Measurements from ENCODE around the gene MELTF. TPM values are rescaled to one million over a fixed set of nuclear protein-coding genes. Genes with fewer than 3 reads are reported as not detected.

Gene MELTF
- total RNA-seq, 4 donors from 2014 or later, result 3.0 to 20.6 (median 10.3) TPM

DNA sequence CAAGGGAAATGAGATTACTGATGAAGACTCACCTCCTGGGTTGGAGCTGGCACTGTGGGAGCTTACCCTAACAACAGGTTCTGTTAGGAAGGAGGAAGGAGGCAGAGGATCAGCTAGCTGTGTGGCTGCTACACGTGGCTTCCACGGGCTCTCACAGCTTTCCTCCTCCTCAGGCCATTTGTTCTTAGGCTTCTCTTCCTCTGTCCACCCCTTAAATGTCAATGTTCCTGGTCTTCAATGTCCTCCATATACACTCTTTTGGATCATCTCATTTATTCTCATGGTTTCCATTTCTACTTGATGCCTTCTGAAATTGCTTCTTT lies 66.0 kb downstream of the MELTF start:
- Histone ChIP-seq H3K27ac (peak overlapping the region; percentile 81 to 86 (median 84)), H3K4me3 (no peak overlapping the region), H3K27me3 (no peaks in the 10 kb centered on the region), H3K4me1 (peaks cover 9 to 76% (median 29%) of the 10 kb centered on the region in 4 donors), H3K9me3 (no peaks in the 10 kb centered on the region), H3K36me3 (no peaks in the 10 kb centered on the region)
- in situ Hi-C loops (cut with MboI; ENCODE audit: low pct_ligation_motif_present in 1 of 4, low pct_unique_long_range_greater_than_20kb in 1 of 4, low sequenced_read_pairs in 3 of 4) (loop anchor here in 2 of 4 donors (25.0 kb wide), 2 partner anchors 126 to 351 kb away; no protein-coding TSS in a partner anchor), intact Hi-C loops (cut with DNase I; ENCODE audit: low total_unique reads) (no loop called here)
- 74 to 83% methylated on average over 2 of the region's 2 CpGs for WGBS, 2 donors (ENCODE audit: low coverage in 1 of 2)
- no peak for DNase-seq
- TF ChIP-seq, protein P1, sequence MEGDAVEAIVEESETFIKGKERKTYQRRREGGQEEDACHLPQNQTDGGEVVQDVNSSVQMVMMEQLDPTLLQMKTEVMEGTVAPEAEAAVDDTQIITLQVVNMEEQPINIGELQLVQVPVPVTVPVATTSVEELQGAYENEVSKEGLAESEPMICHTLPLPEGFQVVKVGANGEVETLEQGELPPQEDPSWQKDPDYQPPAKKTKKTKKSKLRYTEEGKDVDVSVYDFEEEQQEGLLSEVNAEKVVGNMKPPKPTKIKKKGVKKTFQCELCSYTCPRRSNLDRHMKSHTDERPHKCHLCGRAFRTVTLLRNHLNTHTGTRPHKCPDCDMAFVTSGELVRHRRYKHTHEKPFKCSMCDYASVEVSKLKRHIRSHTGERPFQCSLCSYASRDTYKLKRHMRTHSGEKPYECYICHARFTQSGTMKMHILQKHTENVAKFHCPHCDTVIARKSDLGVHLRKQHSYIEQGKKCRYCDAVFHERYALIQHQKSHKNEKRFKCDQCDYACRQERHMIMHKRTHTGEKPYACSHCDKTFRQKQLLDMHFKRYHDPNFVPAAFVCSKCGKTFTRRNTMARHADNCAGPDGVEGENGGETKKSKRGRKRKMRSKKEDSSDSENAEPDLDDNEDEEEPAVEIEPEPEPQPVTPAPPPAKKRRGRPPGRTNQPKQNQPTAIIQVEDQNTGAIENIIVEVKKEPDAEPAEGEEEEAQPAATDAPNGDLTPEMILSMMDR (IDR thresholded peaks at IDR 0.05), result no peak
- TF ChIP-seq POLR2AphosphoS5 (IDR thresholded peaks at IDR 0.05), result no peak
- TF ChIP-seq EP300 (IDR thresholded peaks at IDR 0.05; ENCODE audit: low read depth), result no peak
- no peak for TF ChIP-seq POLR2A (IDR thresholded peaks at IDR 0.05)

DNA sequence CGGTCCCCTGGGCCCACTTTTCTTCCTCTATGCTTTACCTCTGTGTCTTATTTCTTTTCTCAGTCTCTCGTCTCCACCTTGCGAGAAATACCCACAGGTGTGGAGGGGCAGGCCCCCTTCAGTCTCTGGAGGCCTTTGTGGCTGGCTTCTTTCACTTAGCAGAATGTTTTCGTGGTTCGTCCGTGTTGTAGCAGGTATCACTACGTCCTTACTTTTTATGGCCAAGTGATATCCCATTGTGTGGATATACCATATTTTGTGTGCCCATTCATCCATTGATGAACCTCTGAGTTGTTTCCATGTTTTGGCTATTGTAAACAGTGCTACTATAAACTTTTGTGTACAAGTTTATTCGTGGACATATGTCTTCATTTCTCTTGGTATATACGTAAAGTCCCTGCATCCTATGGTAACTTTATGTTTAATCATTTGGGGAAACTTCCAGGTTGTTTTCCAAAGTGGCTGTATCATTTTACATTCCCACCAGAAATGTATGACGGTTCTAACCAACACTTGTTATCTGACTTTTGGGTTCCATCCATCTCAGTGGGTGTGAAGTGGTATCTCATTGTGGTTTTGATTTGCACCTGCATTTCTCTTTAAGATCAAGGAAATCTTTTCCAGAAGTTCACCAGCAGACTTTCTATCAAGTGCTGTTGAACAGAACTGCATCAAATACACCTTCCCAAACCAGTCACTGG lies 66.5 kb downstream of the MELTF start:
- Histone ChIP-seq H3K4me3 (no peak overlapping the region), H3K27me3 (no peaks in the 10 kb centered on the region), H3K4me1 (peaks cover 6 to 75% (median 28%) of the 10 kb centered on the region in 4 donors), H3K9me3 (no peaks in the 10 kb centered on the region), H3K27ac (peak overlapping the region; percentile 81 to 86 (median 84)), H3K36me3 (no peaks in the 10 kb centered on the region)
- no peak for TF ChIP-seq POLR2AphosphoS5 (IDR thresholded peaks at IDR 0.05)
- TF ChIP-seq, protein P1 (IDR thresholded peaks at IDR 0.05), result no peak
- no peak for TF ChIP-seq POLR2A (IDR thresholded peaks at IDR 0.05)
- TF ChIP-seq EP300 (IDR thresholded peaks at IDR 0.05; ENCODE audit: low read depth), result no peak
- intact Hi-C loops (cut with DNase I; ENCODE audit: low total_unique reads) (no loop called here), in situ Hi-C loops (cut with MboI; ENCODE audit: low pct_ligation_motif_present in 1 of 4, low pct_unique_long_range_greater_than_20kb in 1 of 4, low sequenced_read_pairs in 3 of 4) (loop anchor here in 2 of 4 donors (25.0 kb wide), 2 partner anchors 126 to 351 kb away; no protein-coding TSS in a partner anchor)
- WGBS, 2 donors (ENCODE audit: low coverage in 1 of 2), result 48 to 70% methylated on average over 6 to 10 of the region's 10 CpGs
- DNase-seq, result no peak

DNA sequence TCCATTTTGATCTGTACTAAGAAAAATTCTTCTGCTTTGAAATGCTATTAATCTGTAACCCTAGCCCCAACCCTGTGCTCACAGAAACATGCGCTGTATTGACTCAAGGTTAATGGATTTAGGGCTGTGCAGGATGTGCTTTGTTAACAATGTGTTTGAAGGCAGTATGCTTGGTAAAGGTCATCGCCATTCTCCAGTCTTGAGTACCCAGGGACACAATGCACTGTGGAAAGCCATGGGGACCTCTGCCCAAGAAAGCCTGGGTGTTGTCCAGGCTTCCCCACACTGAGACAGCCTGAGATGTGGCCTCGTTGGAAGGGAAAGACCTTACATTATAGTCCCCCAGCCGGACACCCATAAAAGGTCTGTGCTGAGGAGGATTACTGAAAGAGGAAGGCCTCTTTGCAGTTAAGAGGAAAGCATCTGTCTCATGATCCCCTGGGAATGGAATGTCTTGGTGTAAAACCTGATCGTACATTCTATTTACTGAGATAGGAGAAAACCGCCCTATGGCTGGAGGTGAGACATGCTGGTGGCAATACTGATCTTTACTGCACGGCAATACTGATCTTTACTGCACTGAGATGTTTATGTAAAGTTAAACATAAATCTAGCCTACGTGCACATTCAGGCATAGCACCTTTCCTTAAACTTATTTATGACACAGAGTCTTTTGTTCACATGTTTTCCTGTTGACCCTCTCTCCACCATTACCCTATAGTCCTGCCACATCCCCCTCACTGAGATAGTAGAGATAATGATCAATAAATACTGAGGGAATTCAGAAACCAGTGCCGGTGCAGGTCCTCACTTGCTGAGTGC lies 67.3 kb downstream of the MELTF start:
- intact Hi-C loops (cut with DNase I; ENCODE audit: low total_unique reads) (no loop called here), in situ Hi-C loops (cut with MboI; ENCODE audit: low pct_ligation_motif_present in 1 of 4, low pct_unique_long_range_greater_than_20kb in 1 of 4, low sequenced_read_pairs in 3 of 4) (loop anchor here in 2 of 4 donors (25.0 kb wide), 2 partner anchors 125 to 350 kb away; no protein-coding TSS in a partner anchor)
- WGBS, 2 donors (ENCODE audit: low coverage in 1 of 2), result 31 to 46% methylated on average over 2 to 9 of the region's 9 CpGs
- H3K27ac ChIP-seq, result peak overlapping the region; percentile 81 to 86 (median 84)
- no peaks in the 10 kb centered on the region for H3K9me3 ChIP-seq
- no peak for DNase-seq
- peak in 1 of 3 donors; percentile 30 for TF ChIP-seq POLR2AphosphoS5 (IDR thresholded peaks at IDR 0.05)
- TF ChIP-seq EP300 (IDR thresholded peaks at IDR 0.05; ENCODE audit: low read depth), result no peak
- peak; percentile 23 for TF ChIP-seq POLR2A (IDR thresholded peaks at IDR 0.05)
- TF ChIP-seq, protein P1 (IDR thresholded peaks at IDR 0.05), result peak in 1 of 5 experiments; percentile 16
- H3K36me3 ChIP-seq, result no peaks in the 10 kb centered on the region
- H3K4me1 ChIP-seq, result peaks cover 0 to 68% (median 22%) of the 10 kb centered on the region in 4 donors
- no peaks in the 10 kb centered on the region for H3K27me3 ChIP-seq
- H3K4me3 ChIP-seq, result no peak overlapping the region

DNA sequence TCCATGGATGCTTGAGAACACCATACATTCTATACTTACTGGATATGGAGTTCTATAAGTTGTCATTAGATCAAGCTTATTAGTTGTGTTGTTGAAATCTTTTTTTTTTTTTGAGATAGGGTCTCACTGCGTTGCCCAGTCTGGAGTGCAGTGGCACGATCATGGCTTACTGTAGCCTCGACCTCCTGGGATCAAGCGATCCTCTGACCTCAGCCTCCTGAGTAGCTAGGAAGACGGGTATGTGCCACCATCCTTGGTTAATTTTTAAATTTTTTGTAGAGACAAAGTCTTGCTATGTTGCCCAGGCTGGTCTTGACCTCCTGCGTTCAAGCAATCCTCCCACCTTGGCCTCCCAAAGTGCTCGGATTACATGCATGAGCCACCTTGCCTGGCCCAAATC lies 74.8 kb downstream of the MELTF start:
- in situ Hi-C loops (cut with MboI; ENCODE audit: low pct_ligation_motif_present in 1 of 4, low pct_unique_long_range_greater_than_20kb in 1 of 4, low sequenced_read_pairs in 3 of 4), result loop anchor here in 3 of 4 donors (10.0 to 25.0 kb wide), 3 partner anchors 100 to 343 kb away; no protein-coding TSS in a partner anchor

More for the DNA sequence above, 74.8 kb downstream of the MELTF start:
- Histone ChIP-seq H3K4me1 (peaks cover 0 to 3% (median 0%) of the 10 kb centered on the region in 4 donors), H3K4me3 (no peak overlapping the region), H3K36me3 (peaks cover 0 to 6% (median 2%) of the 10 kb centered on the region in 4 donors), H3K27ac (no peak overlapping the region), H3K27me3 (no peaks in the 10 kb centered on the region), H3K9me3 (no peaks in the 10 kb centered on the region)
- WGBS, 2 donors (ENCODE audit: low coverage in 1 of 2), result 79 to 86% methylated on average over 7 of the region's 7 CpGs
- intact Hi-C loops (cut with DNase I; ENCODE audit: low total_unique reads), result no loop called here
- TF ChIP-seq POLR2AphosphoS5 (IDR thresholded peaks at IDR 0.05), result no peak
- TF ChIP-seq POLR2A (IDR thresholded peaks at IDR 0.05), result no peak
- TF ChIP-seq, protein P1 (IDR thresholded peaks at IDR 0.05), result no peak
- no peak for TF ChIP-seq EP300 (IDR thresholded peaks at IDR 0.05; ENCODE audit: low read depth)
- DNase-seq, result no peak
